Pulmonary artery endothelial cell (primary cell): ENCODE results near the gene TUBA1C. TPM values are rescaled to one million over a fixed set of nuclear protein-coding genes. Genes with fewer than 3 reads are reported as not detected.
"Not testable (repeated sequence)": the region's sequence is repeated elsewhere in the genome, so short reads cannot be mapped to it uniquely, and the experiment has no call there.

Source experiments
- DNase-seq: peaks from one replicate; pipeline ENCODE4 v3.0.0-alpha.2; 2011; ENCODE audit warnings: low read depth, low spot score
- total RNA-seq: library from RNA; depleted of rRNA; stranded (reverse); fragments of >200 nt; gene quantifications from 2 replicates; pipeline ENCODE4 v1.2.3, GENCODE V29; 2014

TUBA1C gene
- total RNA-seq, 1 donor from 2014 or later: 419 TPM

- not testable (repeated sequence) for DNase-seq
Measured at GRCh38 chr12:49310451-49311000, 45.6 kb downstream of the TUBA1C start.

GRCh38 chr12:49314811-49315210 lies 49.9 kb downstream of the TUBA1C start:
- no peak for DNase-seq

- not testable (repeated sequence) for DNase-seq
Measured at GRCh38 chr12:49317118-49317517, 52.2 kb downstream of the TUBA1C start.

GRCh38 chr12:49320411-49321103 lies 55.7 kb downstream of the TUBA1C start:
- not testable (repeated sequence) for DNase-seq

GRCh38 chr12:49322367-49322707 lies 57.5 kb downstream of the TUBA1C start:
- DNase-seq: no peak

GRCh38 chr12:49322708-49323523 lies 58.0 kb downstream of the TUBA1C start, which contains the start of gene TROAP:
Gene TROAP, plus strand, starts transcription at chr12:49323255. Its CDS starts 354 bp downstream, at chr12:49323609.
- DNase-seq: peak; percentile 91

GRCh38 chr12:49323524-49324097 lies 58.7 kb downstream of the TUBA1C start:
- no peak for DNase-seq

Other genes starting within 250 kb of the TUBA1C start
- gene PRKAG1, start 246.3 kb upstream of the TUBA1C start, total RNA-seq: 41.2 and 64.7 TPM in 2 replicates
- 29.7 and 36.8 TPM in 2 replicates for gene KMT2D, start 204.3 kb upstream of the TUBA1C start, total RNA-seq
- 2.2 and 3.0 TPM in 2 replicates for gene RHEBL1, start 195.1 kb upstream of the TUBA1C start, total RNA-seq
- 5.8 and 18.8 TPM in 2 replicates for gene DHH, start 170.3 kb upstream of the TUBA1C start, total RNA-seq
- gene LMBR1L, start 154.2 kb upstream of the TUBA1C start, total RNA-seq: 69.8 and 73.5 TPM in 2 replicates
- 2,136 and 3,345 TPM in 2 replicates for gene TUBA1B, start 133.7 kb upstream of the TUBA1C start, total RNA-seq
- gene TUBA1A, start 76.0 kb upstream of the TUBA1C start, total RNA-seq: 1,067 and 1,186 TPM in 2 replicates
- gene PRPH, start 30.1 kb downstream of the TUBA1C start, total RNA-seq: 0.26 and 0.53 TPM in 2 replicates
- gene TROAP, start 58.2 kb downstream of the TUBA1C start, total RNA-seq: 16.9 and 19.6 TPM in 2 replicates
- 0.04 and 0.13 TPM in 2 replicates for gene C1QL4, start 72.1 kb downstream of the TUBA1C start, total RNA-seq
- gene DNAJC22, start 81.8 kb downstream of the TUBA1C start, total RNA-seq: 0.79 and 0.85 TPM in 2 replicates
- 44.5 and 45.5 TPM in 2 replicates for gene SPATS2, start 102.4 kb downstream of the TUBA1C start, total RNA-seq